ENCODE measurements around the gene TRAPPC5.

The TRAPPC5 gene

GRCh38 chr19:7644550-7644877, 36.1 kb upstream of the TRAPPC5 start:
- TF ChIP-seq, protein P1, sequence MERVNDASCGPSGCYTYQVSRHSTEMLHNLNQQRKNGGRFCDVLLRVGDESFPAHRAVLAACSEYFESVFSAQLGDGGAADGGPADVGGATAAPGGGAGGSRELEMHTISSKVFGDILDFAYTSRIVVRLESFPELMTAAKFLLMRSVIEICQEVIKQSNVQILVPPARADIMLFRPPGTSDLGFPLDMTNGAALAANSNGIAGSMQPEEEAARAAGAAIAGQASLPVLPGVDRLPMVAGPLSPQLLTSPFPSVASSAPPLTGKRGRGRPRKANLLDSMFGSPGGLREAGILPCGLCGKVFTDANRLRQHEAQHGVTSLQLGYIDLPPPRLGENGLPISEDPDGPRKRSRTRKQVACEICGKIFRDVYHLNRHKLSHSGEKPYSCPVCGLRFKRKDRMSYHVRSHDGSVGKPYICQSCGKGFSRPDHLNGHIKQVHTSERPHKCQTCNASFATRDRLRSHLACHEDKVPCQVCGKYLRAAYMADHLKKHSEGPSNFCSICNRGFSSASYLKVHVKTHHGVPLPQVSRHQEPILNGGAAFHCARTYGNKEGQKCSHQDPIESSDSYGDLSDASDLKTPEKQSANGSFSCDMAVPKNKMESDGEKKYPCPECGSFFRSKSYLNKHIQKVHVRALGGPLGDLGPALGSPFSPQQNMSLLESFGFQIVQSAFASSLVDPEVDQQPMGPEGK (CRISPR knock-in tag; IDR thresholded peaks at IDR 0.05; ENCODE audit: borderline replicate concordance), result no peak
- TF ChIP-seq OSR1 (CRISPR knock-in tag; IDR thresholded peaks at IDR 0.05), result no peak
- no peak for TF ChIP-seq ISL1 (CRISPR knock-in tag; IDR thresholded peaks at IDR 0.05)
- TF ChIP-seq ZFP3 (CRISPR knock-in tag; IDR thresholded peaks at IDR 0.05), result no peak
- TF ChIP-seq CSDC2 (CRISPR knock-in tag; IDR thresholded peaks at IDR 0.05), result no peak
- TF ChIP-seq TOX (CRISPR knock-in tag; IDR thresholded peaks at IDR 0.05; ENCODE audit: borderline replicate concordance), result no peak
- no peak for TF ChIP-seq ZNF8 (CRISPR knock-in tag; IDR thresholded peaks at IDR 0.05)
- ATAC-seq, result no peak

DNA sequence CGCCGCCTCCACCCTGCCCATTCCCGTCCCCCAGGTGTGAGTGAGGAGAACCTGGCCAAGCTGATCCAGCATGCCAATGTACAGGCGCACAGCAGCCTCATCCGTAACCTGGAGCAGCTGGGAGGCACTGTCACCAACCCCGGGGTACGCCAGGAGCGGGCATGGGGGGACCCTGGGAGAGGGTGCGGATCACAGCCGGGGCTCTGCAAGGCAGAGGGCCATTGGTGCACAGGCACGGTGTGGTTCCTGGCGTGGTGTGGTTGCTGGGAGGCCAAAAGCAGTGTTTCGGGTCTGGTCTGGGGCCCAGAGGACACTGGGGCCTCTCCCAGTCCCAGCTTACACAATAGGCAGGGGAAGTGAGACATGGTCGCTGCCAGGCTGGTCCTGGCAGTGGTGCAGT, 35.5 kb upstream of the TRAPPC5 start:
- no peak for TF ChIP-seq ZNF565 (CRISPR knock-in tag; conservative IDR thresholded peaks at IDR 0.05; ENCODE audit: low read depth)
- TF ChIP-seq SNAI2 (CRISPR knock-in tag; IDR thresholded peaks at IDR 0.05), result no peak
- no peak for TF ChIP-seq GLIS3 (CRISPR knock-in tag; IDR thresholded peaks at IDR 0.05)
- TF ChIP-seq ARNTL (CRISPR knock-in tag; IDR thresholded peaks at IDR 0.05; ENCODE audit: borderline replicate concordance, low read depth), result no peak
- no peak for TF ChIP-seq TOX (CRISPR knock-in tag; IDR thresholded peaks at IDR 0.05; ENCODE audit: borderline replicate concordance)
- TF ChIP-seq, protein P2, sequence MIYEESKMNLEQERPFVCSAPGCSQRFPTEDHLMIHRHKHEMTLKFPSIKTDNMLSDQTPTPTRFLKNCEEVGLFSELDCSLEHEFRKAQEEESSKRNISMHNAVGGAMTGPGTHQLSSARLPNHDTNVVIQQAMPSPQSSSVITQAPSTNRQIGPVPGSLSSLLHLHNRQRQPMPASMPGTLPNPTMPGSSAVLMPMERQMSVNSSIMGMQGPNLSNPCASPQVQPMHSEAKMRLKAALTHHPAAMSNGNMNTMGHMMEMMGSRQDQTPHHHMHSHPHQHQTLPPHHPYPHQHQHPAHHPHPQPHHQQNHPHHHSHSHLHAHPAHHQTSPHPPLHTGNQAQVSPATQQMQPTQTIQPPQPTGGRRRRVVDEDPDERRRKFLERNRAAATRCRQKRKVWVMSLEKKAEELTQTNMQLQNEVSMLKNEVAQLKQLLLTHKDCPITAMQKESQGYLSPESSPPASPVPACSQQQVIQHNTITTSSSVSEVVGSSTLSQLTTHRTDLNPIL (CRISPR knock-in tag; IDR thresholded peaks at IDR 0.05; ENCODE audit: low read depth), result no peak
- TF ChIP-seq PPARA (CRISPR knock-in tag; IDR thresholded peaks at IDR 0.05; ENCODE audit: borderline replicate concordance), result no peak
- TF ChIP-seq ISL1 (CRISPR knock-in tag; IDR thresholded peaks at IDR 0.05), result no peak
- no peak for TF ChIP-seq TCF4 (CRISPR knock-in tag; IDR thresholded peaks at IDR 0.05; ENCODE audit: borderline replicate concordance)
- TF ChIP-seq RARB (CRISPR knock-in tag; IDR thresholded peaks at IDR 0.05), result no peak
- no peak for TF ChIP-seq CSDC2 (CRISPR knock-in tag; IDR thresholded peaks at IDR 0.05)
- no peak for TF ChIP-seq BACH2 (CRISPR knock-in tag; IDR thresholded peaks at IDR 0.05; ENCODE audit: borderline replicate concordance)
- TF ChIP-seq ZFP3 (CRISPR knock-in tag; IDR thresholded peaks at IDR 0.05), result no peak
- TF ChIP-seq, protein P3, sequence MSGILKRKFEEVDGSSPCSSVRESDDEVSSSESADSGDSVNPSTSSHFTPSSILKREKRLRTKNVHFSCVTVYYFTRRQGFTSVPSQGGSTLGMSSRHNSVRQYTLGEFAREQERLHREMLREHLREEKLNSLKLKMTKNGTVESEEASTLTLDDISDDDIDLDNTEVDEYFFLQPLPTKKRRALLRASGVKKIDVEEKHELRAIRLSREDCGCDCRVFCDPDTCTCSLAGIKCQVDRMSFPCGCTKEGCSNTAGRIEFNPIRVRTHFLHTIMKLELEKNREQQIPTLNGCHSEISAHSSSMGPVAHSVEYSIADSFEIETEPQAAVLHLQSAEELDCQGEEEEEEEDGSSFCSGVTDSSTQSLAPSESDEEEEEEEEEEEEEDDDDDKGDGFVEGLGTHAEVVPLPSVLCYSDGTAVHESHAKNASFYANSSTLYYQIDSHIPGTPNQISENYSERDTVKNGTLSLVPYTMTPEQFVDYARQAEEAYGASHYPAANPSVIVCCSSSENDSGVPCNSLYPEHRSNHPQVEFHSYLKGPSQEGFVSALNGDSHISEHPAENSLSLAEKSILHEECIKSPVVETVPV (CRISPR knock-in tag; IDR thresholded peaks at IDR 0.05), result no peak
- TF ChIP-seq TSHZ2 (CRISPR knock-in tag; IDR thresholded peaks at IDR 0.05), result no peak
- no peak for TF ChIP-seq OSR1 (CRISPR knock-in tag; IDR thresholded peaks at IDR 0.05)
- no peak for TF ChIP-seq ZNF8 (CRISPR knock-in tag; IDR thresholded peaks at IDR 0.05)
- TF ChIP-seq, protein P1 (CRISPR knock-in tag; IDR thresholded peaks at IDR 0.05; ENCODE audit: borderline replicate concordance), result no peak
- TF ChIP-seq ESRRG (CRISPR knock-in tag; IDR thresholded peaks at IDR 0.05), result no peak
- TF ChIP-seq, protein P4, sequence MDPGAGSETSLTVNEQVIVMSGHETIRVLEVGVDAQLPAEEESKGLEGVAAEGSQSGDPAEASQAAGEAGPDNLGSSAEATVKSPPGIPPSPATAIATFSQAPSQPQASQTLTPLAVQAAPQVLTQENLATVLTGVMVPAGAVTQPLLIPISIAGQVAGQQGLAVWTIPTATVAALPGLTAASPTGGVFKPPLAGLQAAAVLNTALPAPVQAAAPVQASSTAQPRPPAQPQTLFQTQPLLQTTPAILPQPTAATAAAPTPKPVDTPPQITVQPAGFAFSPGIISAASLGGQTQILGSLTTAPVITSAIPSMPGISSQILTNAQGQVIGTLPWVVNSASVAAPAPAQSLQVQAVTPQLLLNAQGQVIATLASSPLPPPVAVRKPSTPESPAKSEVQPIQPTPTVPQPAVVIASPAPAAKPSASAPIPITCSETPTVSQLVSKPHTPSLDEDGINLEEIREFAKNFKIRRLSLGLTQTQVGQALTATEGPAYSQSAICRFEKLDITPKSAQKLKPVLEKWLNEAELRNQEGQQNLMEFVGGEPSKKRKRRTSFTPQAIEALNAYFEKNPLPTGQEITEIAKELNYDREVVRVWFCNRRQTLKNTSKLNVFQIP (CRISPR knock-in tag; IDR thresholded peaks at IDR 0.05; ENCODE audit: borderline replicate concordance, low read depth), result no peak
- no peak for ATAC-seq
